PFSK-1 (cell line): ENCODE results near the gene ZNF212.

Source experiments
- FOXP2 ChIP-seq: optimal IDR thresholded peaks from 2 replicates; pipeline ENCODE3; 2011; ENCODE audit warnings: borderline replicate concordance, control low read depth, inconsistent platforms; ENCODE audit not compliant: insufficient read depth; ENCODE audit errors: extremely low read length, extremely low read depth
- POLR2AphosphoS5 ChIP-seq: IDR thresholded peaks from 2 replicates; pipeline ENCODE4 v1.6.1; 2012; ENCODE audit warnings: low read depth, mild to moderate bottlenecking, control low read depth, low read length, moderate library complexity
- SIN3A ChIP-seq: IDR thresholded peaks from 2 replicates; pipeline ENCODE4 v1.6.1; 2012; ENCODE audit warnings: mild to moderate bottlenecking, low read length, moderate library complexity, borderline replicate concordance; ENCODE audit not compliant: insufficient read depth
- TAF1 ChIP-seq: IDR thresholded peaks from 2 replicates; pipeline ENCODE4 v1.6.1; 2012; ENCODE audit warnings: low read length, control low read depth, borderline replicate concordance; ENCODE audit not compliant: insufficient read depth
- TF ChIP-seq, protein P1 (sequence below), 2 experiments: IDR thresholded peaks; 2 replicates each; pipeline versions ENCODE4 v1.6.1 to v1.8.0; 2011 to 2012; ENCODE audit warnings: low read depth in 2 of 2, low read length in 2 of 2, control low read depth in 1 of 2, inconsistent platforms in 1 of 2, mild to moderate bottlenecking in 1 of 2, moderate library complexity in 1 of 2; ENCODE audit not compliant: insufficient read depth in 1 of 2

ZNF212 gene

DNA sequence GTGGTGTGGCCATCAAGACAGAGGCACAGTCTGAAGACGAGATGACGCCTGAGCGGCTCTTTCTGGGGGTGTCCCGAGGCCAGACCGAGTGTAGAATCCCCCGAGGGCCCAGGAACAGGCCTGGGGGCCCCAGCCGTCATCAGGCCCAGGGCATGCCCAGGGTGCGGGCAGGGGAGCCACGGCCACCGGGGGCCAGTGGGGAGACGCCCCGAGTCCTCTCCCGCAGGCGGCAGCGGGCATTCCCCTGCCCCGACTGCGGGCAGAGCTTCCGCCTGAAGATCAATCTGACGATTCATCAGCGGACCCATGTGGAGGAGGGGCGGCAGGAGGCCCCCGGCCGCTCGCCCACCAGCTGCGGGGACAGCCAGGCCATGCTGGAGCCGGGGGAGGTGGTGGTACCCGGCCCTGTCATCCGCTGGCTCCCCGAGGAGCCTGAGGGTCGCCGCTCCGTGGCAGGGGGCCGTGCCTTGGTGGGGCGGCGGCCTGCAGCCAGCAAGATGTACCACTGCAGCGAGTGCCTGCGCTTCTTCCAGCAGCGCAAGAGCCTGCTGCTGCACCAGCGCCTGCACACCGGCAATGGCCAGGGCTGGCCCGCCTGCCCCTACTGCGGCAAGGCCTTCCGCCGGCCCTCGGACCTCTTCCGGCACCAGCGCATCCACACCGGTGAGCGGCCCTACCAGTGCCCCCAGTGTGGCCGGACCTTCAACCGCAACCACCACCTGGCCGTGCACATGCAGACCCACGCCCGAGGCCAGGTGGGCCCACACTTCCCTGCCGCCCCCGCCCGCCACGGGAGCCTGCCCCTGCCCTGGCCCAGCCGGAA, 42.3 kb downstream of the ZNF212 start:
- TF ChIP-seq, protein P1, sequence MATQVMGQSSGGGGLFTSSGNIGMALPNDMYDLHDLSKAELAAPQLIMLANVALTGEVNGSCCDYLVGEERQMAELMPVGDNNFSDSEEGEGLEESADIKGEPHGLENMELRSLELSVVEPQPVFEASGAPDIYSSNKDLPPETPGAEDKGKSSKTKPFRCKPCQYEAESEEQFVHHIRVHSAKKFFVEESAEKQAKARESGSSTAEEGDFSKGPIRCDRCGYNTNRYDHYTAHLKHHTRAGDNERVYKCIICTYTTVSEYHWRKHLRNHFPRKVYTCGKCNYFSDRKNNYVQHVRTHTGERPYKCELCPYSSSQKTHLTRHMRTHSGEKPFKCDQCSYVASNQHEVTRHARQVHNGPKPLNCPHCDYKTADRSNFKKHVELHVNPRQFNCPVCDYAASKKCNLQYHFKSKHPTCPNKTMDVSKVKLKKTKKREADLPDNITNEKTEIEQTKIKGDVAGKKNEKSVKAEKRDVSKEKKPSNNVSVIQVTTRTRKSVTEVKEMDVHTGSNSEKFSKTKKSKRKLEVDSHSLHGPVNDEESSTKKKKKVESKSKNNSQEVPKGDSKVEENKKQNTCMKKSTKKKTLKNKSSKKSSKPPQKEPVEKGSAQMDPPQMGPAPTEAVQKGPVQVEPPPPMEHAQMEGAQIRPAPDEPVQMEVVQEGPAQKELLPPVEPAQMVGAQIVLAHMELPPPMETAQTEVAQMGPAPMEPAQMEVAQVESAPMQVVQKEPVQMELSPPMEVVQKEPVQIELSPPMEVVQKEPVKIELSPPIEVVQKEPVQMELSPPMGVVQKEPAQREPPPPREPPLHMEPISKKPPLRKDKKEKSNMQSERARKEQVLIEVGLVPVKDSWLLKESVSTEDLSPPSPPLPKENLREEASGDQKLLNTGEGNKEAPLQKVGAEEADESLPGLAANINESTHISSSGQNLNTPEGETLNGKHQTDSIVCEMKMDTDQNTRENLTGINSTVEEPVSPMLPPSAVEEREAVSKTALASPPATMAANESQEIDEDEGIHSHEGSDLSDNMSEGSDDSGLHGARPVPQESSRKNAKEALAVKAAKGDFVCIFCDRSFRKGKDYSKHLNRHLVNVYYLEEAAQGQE (IDR thresholded peaks at IDR 0.05; ENCODE audit: insufficient read depth in 1 of 2, low read depth in 2 of 2, low read length in 2 of 2): no peak
- TF ChIP-seq TAF1 (no peak), POLR2AphosphoS5 (no peak), FOXP2 (no peak), SIN3A (no peak)

GRCh38 chr7:149282331-149282655, 42.8 kb downstream of the ZNF212 start:
- TF ChIP-seq POLR2AphosphoS5 (no peak), TAF1 (no peak), SIN3A (no peak), FOXP2 (no peak)
- TF ChIP-seq, protein P1 (IDR thresholded peaks at IDR 0.05; ENCODE audit: insufficient read depth in 1 of 2, low read depth in 2 of 2, low read length in 2 of 2): no peak

DNA sequence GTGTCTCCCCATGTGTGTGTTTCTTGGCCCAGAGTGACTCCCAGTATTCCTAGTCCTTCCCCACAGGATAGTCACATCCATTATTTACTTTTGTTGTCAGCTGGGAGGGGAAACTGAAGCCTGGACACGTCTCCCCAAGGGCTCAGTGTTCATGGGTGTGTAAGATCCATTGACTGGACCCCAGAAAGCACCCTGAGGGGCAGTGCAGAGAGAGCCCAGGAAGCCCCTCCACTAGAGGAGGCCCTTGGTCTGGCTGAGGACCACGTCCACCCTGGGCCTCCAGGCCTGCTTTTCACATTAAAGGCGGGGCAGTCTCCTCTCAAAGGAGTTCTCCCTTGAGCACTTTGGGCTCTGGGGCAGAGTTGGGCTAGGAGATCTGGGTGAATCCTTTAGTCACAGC, 43.9 kb downstream of the ZNF212 start:
- TF ChIP-seq TAF1: no peak
- no peak for TF ChIP-seq POLR2AphosphoS5
- no peak for TF ChIP-seq FOXP2
- no peak for TF ChIP-seq SIN3A
- TF ChIP-seq, protein P1 (IDR thresholded peaks at IDR 0.05; ENCODE audit: insufficient read depth in 1 of 2, low read depth in 2 of 2, low read length in 2 of 2): no peak

GRCh38 chr7:149284343-149284742, 44.9 kb downstream of the ZNF212 start:
- TF ChIP-seq POLR2AphosphoS5 (no peak), FOXP2 (no peak), SIN3A (no peak), TAF1 (no peak)
- TF ChIP-seq, protein P1 (IDR thresholded peaks at IDR 0.05; ENCODE audit: insufficient read depth in 1 of 2, low read depth in 2 of 2, low read length in 2 of 2): no peak
